Endothelial cell of umbilical vein (primary cell): ENCODE results near the gene CKS1B. TPM values are rescaled to one million over a fixed set of nuclear protein-coding genes. Genes with fewer than 3 reads are reported as not detected.

Source experiments
- BruUV-seq: library from RNA; stranded (reverse); fragments of 400-500 nt; replicated peaks from 2 replicates; lab custom pipeline; 2021; lab: Mats Ljungman, UMichigan
- CTCF ChIA-PET: fragments of 300-600, 350-600 bp; sonication (Branson Sonifier 250); formaldehyde crosslinking; loops from one replicate; lab custom pipeline; 2021; ENCODE audit warnings: antibody characterized with exemption, inconsistent platforms; lab: Charles Lee
- POLR2A ChIA-PET: fragments of 300-600, 350-600 bp; sonication (Branson Sonifier 250); formaldehyde crosslinking; loops from one replicate; lab custom pipeline; 2021; ENCODE audit warnings: antibody characterized with exemption, inconsistent platforms; lab: Charles Lee
- DNase-seq: peaks from one replicate; pipeline ENCODE4 v3.0.0-alpha.2; 2011; ENCODE audit warnings: low read depth, low spot score
- FAIRE-seq: peaks from 2 replicates; lab custom pipeline; 2011; peaks lifted over from hg19 to GRCh38; lab: Jason Lieb, UNC
- H2AFZ ChIP-seq: 2 replicates; pipeline ENCODE4 v1.6.0; 2012; ENCODE audit warnings: low read depth, low read length, control low read depth, inconsistent platforms
- H3K27ac ChIP-seq: 2 replicates; pipeline ENCODE4 v1.5.1; 2011; ENCODE audit warnings: low read depth, mild to moderate bottlenecking, control low read depth, low read length, moderate library complexity; ENCODE audit not compliant: insufficient read depth
- H3K27me3 ChIP-seq, 2 experiments: 2 replicates each; pipeline versions ENCODE4 v1.6.0 to v1.6.1; 2011; ENCODE audit warnings: low read length in 2 of 2, mixed read lengths in 1 of 2; ENCODE audit not compliant: control insufficient read depth in 2 of 2, insufficient read depth in 2 of 2
- H3K36me3 ChIP-seq, 2 experiments: 2 replicates in 1 of 2; 3 replicates in 1 of 2; pipeline ENCODE4 v1.5.1; 2011; ENCODE audit warnings: low read length in 2 of 2, mild to moderate bottlenecking in 1 of 2, moderate library complexity in 1 of 2; ENCODE audit not compliant: control insufficient read depth in 2 of 2, insufficient read depth in 2 of 2; ENCODE audit errors: extremely low read depth in 1 of 2
- H3K4me1 ChIP-seq: 3 replicates; pipeline ENCODE4 v1.5.1; 2011; ENCODE audit warnings: mild to moderate bottlenecking, low read length; ENCODE audit not compliant: control insufficient read depth, insufficient read depth; ENCODE audit errors: extremely low read depth
- H3K4me2 ChIP-seq: 2 replicates; pipeline ENCODE4 v1.6.1; 2011; ENCODE audit warnings: low read length, control low read depth, mixed read lengths; ENCODE audit not compliant: insufficient read depth
- H3K4me3 ChIP-seq, 3 experiments: fragments of 200-600 bp in 1 of 3; sonication (generic), shearing (Covaris generic) in 1 of 3; replicated peaks in 1 of 3; 2 replicates each; pipeline ENCODE4 v1.5.1; 2011 to 2016; ENCODE audit warnings: control low read depth in 3 of 3, low read length in 3 of 3, mild to moderate bottlenecking in 2 of 3, inconsistent platforms in 1 of 3, low read depth in 1 of 3, moderate library complexity in 1 of 3; ENCODE audit not compliant: insufficient read depth in 1 of 3
- H3K79me2 ChIP-seq: 2 replicates; pipeline ENCODE4 v1.6.0; 2012; ENCODE audit warnings: low read length, inconsistent platforms; ENCODE audit not compliant: control insufficient read depth, insufficient read depth
- H3K9ac ChIP-seq: replicated peaks from 2 replicates; pipeline ENCODE3; 2011; ENCODE audit warnings: low read length, control low read depth; ENCODE audit not compliant: insufficient read depth; ENCODE audit errors: extremely low read depth
- H3K9me1 ChIP-seq: replicated peaks from 3 replicates; pipeline ENCODE4 v1.6.0; 2011; ENCODE audit warnings: mild to moderate bottlenecking, low read length; ENCODE audit not compliant: control insufficient read depth, insufficient read depth; ENCODE audit errors: extremely low read depth
- H3K9me3 ChIP-seq: replicated peaks from 2 replicates; pipeline ENCODE4 v1.5.1; 2012; ENCODE audit warnings: low read length, inconsistent platforms; ENCODE audit not compliant: control insufficient read depth, insufficient read depth
- H4K20me1 ChIP-seq: replicated peaks from 2 replicates; pipeline ENCODE3; 2011; ENCODE audit warnings: mild to moderate bottlenecking, low read length; ENCODE audit not compliant: control insufficient read depth, insufficient read depth; ENCODE audit errors: extremely low read depth
- CTCF ChIP-seq, 2 donors: IDR thresholded peaks; 1 replicate in 1 of 2; 2 replicates in 1 of 2; pipeline ENCODE4 v1.5.1; 2011; ENCODE audit warnings: low read length in 2 of 2, mild to moderate bottlenecking in 2 of 2, moderate library complexity in 2 of 2, control low read depth in 1 of 2, inconsistent platforms in 1 of 2, low read depth in 1 of 2; ENCODE audit not compliant: insufficient read depth in 1 of 2; ENCODE audit errors: extremely low read depth in 1 of 2
- EZH2 ChIP-seq: IDR thresholded peaks from 2 replicates; pipeline ENCODE4 v1.6.1; 2012; ENCODE audit warnings: borderline replicate concordance, low read depth, mild to moderate bottlenecking, moderate library complexity, low read length, inconsistent platforms; ENCODE audit not compliant: severe bottlenecking
- FOS ChIP-seq: IDR thresholded peaks from 2 replicates; pipeline ENCODE4 v1.6.1; 2011; ENCODE audit warnings: mild to moderate bottlenecking, low read length, moderate library complexity, borderline replicate concordance; ENCODE audit not compliant: insufficient read depth
- GATA2 ChIP-seq: IDR thresholded peaks from 2 replicates; pipeline ENCODE4 v1.7.0; 2011; ENCODE audit warnings: low read depth, mild to moderate bottlenecking, moderate library complexity, mixed read lengths, low read length; ENCODE audit not compliant: insufficient read length, insufficient read depth
- JUN ChIP-seq: IDR thresholded peaks from 2 replicates; pipeline ENCODE4 v1.6.1; 2011; ENCODE audit warnings: borderline replicate concordance, low read depth; ENCODE audit not compliant: insufficient read length, insufficient read depth
- MYC ChIP-seq: IDR thresholded peaks from one replicate; pipeline ENCODE4 v1.6.1; 2011; ENCODE audit warnings: mild to moderate bottlenecking, low read depth, low read length
- POLR2A ChIP-seq: IDR thresholded peaks from 2 replicates; pipeline ENCODE4 v1.6.1; 2012; ENCODE audit warnings: low read depth, mild to moderate bottlenecking, control low read depth, low read length
- POLR2AphosphoS5 ChIP-seq: IDR thresholded peaks from 2 replicates; pipeline ENCODE4 v1.6.1; 2012; ENCODE audit warnings: low read depth, mild to moderate bottlenecking, control low read depth, low read length, moderate library complexity; ENCODE audit not compliant: insufficient read depth
- dilution Hi-C: fragments of 300-500 bp; cut with MboI; formaldehyde crosslinking; loops from one replicate; pipeline ENCODE4 v1.15.0; 2019; ENCODE audit warnings: low sequenced_read_pairs; ENCODE audit not compliant: extremely low pct_ligation_motif_present
- intact Hi-C: fragments of 100-400 bp; cut with micrococcal nuclease; formaldehyde crosslinking; loops from one replicate; pipeline ENCODE4 v1.10.0; 2022
- polyA plus RNA-seq, 4 experiments: library from polyadenylated mRNA; depleted of rRNA in 3 of 4; stranded (reverse) in 3 of 4; unstranded in 1 of 4; fragments of >200 nt; gene quantifications; 2 replicates each; pipeline versions ENCODE4 v1.2.1 to v1.2.3, GENCODE V29; 2011 to 2012; ENCODE audit warnings: missing spikeins in 1 of 4
- total RNA-seq: library from RNA; stranded (reverse); gene quantifications from 2 replicates; pipeline ENCODE4 v1.2.3, GENCODE V29; 2021
- TF ChIP-seq, protein P1 (sequence below): IDR thresholded peaks from 2 replicates; pipeline ENCODE4 v1.6.1; 2011; ENCODE audit not compliant: insufficient read depth, insufficient read length

CKS1B gene
- total and polyA plus RNA-seq, 2 donors (not counting 3 experiments of a cell fraction or from before 2014, with no cell fraction given) = 126 to 280 TPM

- Histone ChIP-seq H3K4me1 (peaks cover 17% of the 10 kb centered on the region), H3K9ac (no peak overlapping the region), H3K9me3 (no peaks in the 10 kb centered on the region), H3K4me3 (no peak overlapping the region), H3K27me3 (no peaks in the 10 kb centered on the region), H3K27ac (no peak overlapping the region), H3K36me3 (no peaks in the 10 kb centered on the region), H3K79me2 (peaks cover 16% of the 10 kb centered on the region), H3K9me1 (no peaks in the 10 kb centered on the region), H2AFZ (no peak overlapping the region), H3K4me2 (no peak overlapping the region), H4K20me1 (no peaks in the 10 kb centered on the region)
- ChIA-PET CTCF (interaction anchor here (1.1 to 6.5 kb wide), 4 partner anchors 9 to 39 kb away, joined by 3 to 87 read pairs (median 24); no protein-coding TSS in a partner anchor), POLR2A (interaction anchor here (0.6 kb wide), 2 partner anchors 10 to 1114 kb away, joined by 4 to 6 read pairs; no protein-coding TSS in a partner anchor)
- intact Hi-C loops = no loop called here
- FAIRE-seq = no peak
- no peak for DNase-seq
- BruUV-seq = no TSS peak
- TF ChIP-seq CTCF (IDR thresholded peaks at IDR 0.05; ENCODE audit: extremely low read depth in 1 of 2, insufficient read depth in 1 of 2, low read depth in 1 of 2, low read length in 2 of 2) (no peak), GATA2 (no peak), MYC (no peak), POLR2A (no peak), POLR2AphosphoS5 (no peak), EZH2 (no peak), JUN (no peak), FOS (no peak)
- TF ChIP-seq, protein P1, sequence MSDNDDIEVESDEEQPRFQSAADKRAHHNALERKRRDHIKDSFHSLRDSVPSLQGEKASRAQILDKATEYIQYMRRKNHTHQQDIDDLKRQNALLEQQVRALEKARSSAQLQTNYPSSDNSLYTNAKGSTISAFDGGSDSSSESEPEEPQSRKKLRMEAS = no peak
- dilution Hi-C loops = no loop called here
Measured at GRCh38 chr1:155005076-155006011, 30.9 kb downstream of the CKS1B start.
